CD8-positive, alpha-beta memory T cell (primary cell): ENCODE data around the gene ARMC2. TPM values are rescaled to one million over a fixed set of nuclear protein-coding genes. Genes with fewer than 3 reads are reported as not detected.

Source experiments
- CTCF ChIA-PET: fragments of 350-600 bp; sonication (Branson Sonifier 250); formaldehyde crosslinking; loops from one replicate; lab custom pipeline; 2021; ENCODE audit warnings: antibody characterized with exemption; lab: Charles Lee
- POLR2A ChIA-PET: fragments of 350-600 bp; sonication (Branson Sonifier 250); formaldehyde crosslinking; loops from one replicate; lab custom pipeline; 2021; ENCODE audit warnings: antibody characterized with exemption; lab: Charles Lee
- DNase-seq, 5 donors: peaks; one replicate each; pipeline versions ENCODE4 v3.0.0 to v3.0.0-alpha.2; 2020 to 2022; ENCODE audit warnings: mixed read lengths in 1 of 5
- H3K27ac ChIP-seq: one replicate; pipeline ENCODE4 v1.7.0; 2013; ENCODE audit warnings: low read depth, mild to moderate bottlenecking, low read length, moderate library complexity
- H3K27me3 ChIP-seq: 2 replicates; pipeline ENCODE4 v1.7.0; 2013; ENCODE audit warnings: low read length, mild to moderate bottlenecking; ENCODE audit not compliant: insufficient read depth, poor library complexity, severe bottlenecking
- H3K36me3 ChIP-seq: 2 replicates; pipeline ENCODE4 v1.7.0; 2013; ENCODE audit warnings: mild to moderate bottlenecking, low read length, moderate library complexity; ENCODE audit not compliant: insufficient read depth
- H3K4me1 ChIP-seq: 2 replicates; pipeline ENCODE4 v1.7.0; 2013; ENCODE audit warnings: mild to moderate bottlenecking, low read length, moderate library complexity; ENCODE audit not compliant: insufficient read depth
- H3K4me3 ChIP-seq: 2 replicates; pipeline ENCODE4 v1.7.0; 2013; ENCODE audit warnings: mild to moderate bottlenecking, low read length
- H3K9me3 ChIP-seq: 2 replicates; pipeline ENCODE4 v1.7.0; 2013; ENCODE audit warnings: mild to moderate bottlenecking, low read length
- H3K27ac Mint-ChIP-seq, 8 donors: one replicate each; pipeline ENCODE4 v1.8.0; 2020 to 2021; ENCODE audit warnings: mixed read lengths in 8 of 8, mild to moderate bottlenecking in 6 of 8, inconsistent platforms in 3 of 8, moderate library complexity in 3 of 8
- H3K27me3 Mint-ChIP-seq, 2 donors: one replicate each; pipeline ENCODE4 v1.8.0; 2020 to 2021; ENCODE audit warnings: mixed read lengths in 2 of 2, mild to moderate bottlenecking in 1 of 2, moderate library complexity in 1 of 2
- H3K36me3 Mint-ChIP-seq, 3 donors: one replicate each; pipeline ENCODE4 v1.8.0; 2020 to 2021; ENCODE audit warnings: mixed read lengths in 3 of 3, inconsistent platforms in 1 of 3, mild to moderate bottlenecking in 1 of 3
- H3K4me1 Mint-ChIP-seq, 3 donors: one replicate each; pipeline ENCODE4 v1.8.0; 2020 to 2021; ENCODE audit warnings: mixed read lengths in 3 of 3, inconsistent platforms in 1 of 3, mild to moderate bottlenecking in 1 of 3
- H3K4me3 Mint-ChIP-seq, 7 donors: one replicate each; pipeline ENCODE4 v1.8.0; 2020 to 2021; ENCODE audit warnings: mixed read lengths in 7 of 7, mild to moderate bottlenecking in 6 of 7, moderate library complexity in 4 of 7, inconsistent platforms in 2 of 7
- H3K9me3 Mint-ChIP-seq, 5 donors: one replicate each; pipeline ENCODE4 v1.8.0; 2020 to 2022; ENCODE audit warnings: mixed read lengths in 5 of 5, mild to moderate bottlenecking in 3 of 5, moderate library complexity in 2 of 5, inconsistent platforms in 1 of 5
- polyA plus RNA-seq: library from polyadenylated mRNA; unstranded; fragments of 300-500 nt; fragmentation: Illumina TruSeq; gene quantifications from one replicate; pipeline ENCODE4 v1.2.3, GENCODE V29; 2021
- total RNA-seq, 2 experiments: library from RNA; stranded (reverse); gene quantifications; one replicate each; pipeline ENCODE4 v1.2.3, GENCODE V29; 2021

The ARMC2 gene
- total and polyA plus RNA-seq, 3 experiments from 2014 or later, result 6.1 to 6.7 (median 6.2) TPM

DNA sequence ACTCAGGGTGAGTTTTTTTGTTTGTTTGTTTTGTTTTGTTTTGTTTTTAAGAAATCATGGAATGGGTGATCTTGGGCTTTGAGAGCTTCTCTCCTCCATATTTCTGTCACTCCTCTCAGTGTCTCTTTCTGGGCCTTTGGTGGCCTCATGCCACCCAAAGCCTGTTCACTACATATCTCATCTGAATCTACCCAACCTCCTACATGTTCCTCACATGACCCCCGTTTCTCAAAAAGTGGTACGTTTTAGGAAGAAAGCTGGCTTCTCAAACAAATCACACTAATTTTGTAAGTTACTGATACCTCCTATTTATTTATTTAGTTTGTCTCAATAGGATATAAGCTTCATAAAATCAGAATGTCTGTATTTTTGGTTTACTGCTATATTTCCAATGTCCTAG, 166.4 kb downstream of the ARMC2 start:
- H3K4me1 Mint-ChIP-seq, result peaks cover 40 to 57% (median 56%) of the 10 kb centered on the region in 3 donors
- H3K4me3 ChIP-seq, result no peak overlapping the region
- H3K9me3 ChIP-seq, result no peaks in the 10 kb centered on the region
- peaks cover 42% of the 10 kb centered on the region for H3K4me1 ChIP-seq
- H3K27ac ChIP-seq, result no peak overlapping the region
- ChIA-PET CTCF (interaction anchor here (1.4 kb wide), 1 partner anchor 58 kb away, joined by 3 read pairs; no protein-coding TSS in a partner anchor), POLR2A (interaction anchor here (0.5 to 1.2 kb wide), 3 partner anchors 13 to 357 kb away, joined by 3 to 4 read pairs (median 4); no protein-coding TSS in a partner anchor)
- H3K27ac Mint-ChIP-seq, result peak overlapping the region; percentile 13 to 92 (median 61)
- no peaks in the 10 kb centered on the region for H3K9me3 Mint-ChIP-seq
- no peaks in the 10 kb centered on the region for H3K36me3 ChIP-seq
- peaks cover 0 to 5% (median 5%) of the 10 kb centered on the region in 3 donors for H3K36me3 Mint-ChIP-seq
- H3K27me3 ChIP-seq, result no peaks in the 10 kb centered on the region
- no peaks in the 10 kb centered on the region for H3K27me3 Mint-ChIP-seq
- no peak for DNase-seq
- peak overlapping the region in 1 of 7 donors; percentile 19 for H3K4me3 Mint-ChIP-seq

DNA sequence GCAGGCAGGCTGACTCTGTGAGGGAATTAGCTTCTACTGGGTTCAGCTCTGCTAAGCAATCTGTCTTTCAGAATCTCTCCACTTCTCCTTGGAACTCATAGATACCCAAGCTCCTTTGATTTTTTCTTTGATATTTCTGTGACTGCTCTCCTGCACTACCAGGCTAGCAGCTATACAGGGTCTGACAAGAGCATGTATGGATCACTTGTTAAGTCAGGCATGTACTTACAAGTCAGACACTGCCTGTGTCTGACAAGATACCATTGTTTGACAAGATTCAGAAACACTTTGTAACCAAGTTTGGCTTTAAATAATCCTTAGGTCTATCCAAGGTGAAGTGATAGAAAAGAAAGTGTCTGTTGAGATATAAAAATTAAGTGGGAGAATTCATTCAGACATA, 167.0 kb downstream of the ARMC2 start:
- Histone ChIP-seq H3K36me3 (no peaks in the 10 kb centered on the region), H3K9me3 (no peaks in the 10 kb centered on the region), H3K4me3 (no peak overlapping the region), H3K27ac (no peak overlapping the region), H3K4me1 (peaks cover 48% of the 10 kb centered on the region), H3K27me3 (no peaks in the 10 kb centered on the region)
- Mint-ChIP-seq H3K4me1 (peaks cover 41 to 57% (median 56%) of the 10 kb centered on the region in 3 donors), H3K36me3 (peaks cover 0 to 5% (median 0%) of the 10 kb centered on the region in 3 donors), H3K9me3 (no peaks in the 10 kb centered on the region), H3K27me3 (no peaks in the 10 kb centered on the region), H3K27ac (peak overlapping the region in 7 of 8 donors; percentile 1 to 56 (median 22)), H3K4me3 (peak overlapping the region in 1 of 7 donors; percentile 7)
- POLR2A ChIA-PET, result interaction anchor here (0.5 kb wide), 1 partner anchor 356 kb away, joined by 3 read pairs; no protein-coding TSS in a partner anchor
- DNase-seq, result no peak
- CTCF ChIA-PET, result interaction anchor here (1.4 kb wide), 1 partner anchor 58 kb away, joined by 3 read pairs; no protein-coding TSS in a partner anchor

DNA sequence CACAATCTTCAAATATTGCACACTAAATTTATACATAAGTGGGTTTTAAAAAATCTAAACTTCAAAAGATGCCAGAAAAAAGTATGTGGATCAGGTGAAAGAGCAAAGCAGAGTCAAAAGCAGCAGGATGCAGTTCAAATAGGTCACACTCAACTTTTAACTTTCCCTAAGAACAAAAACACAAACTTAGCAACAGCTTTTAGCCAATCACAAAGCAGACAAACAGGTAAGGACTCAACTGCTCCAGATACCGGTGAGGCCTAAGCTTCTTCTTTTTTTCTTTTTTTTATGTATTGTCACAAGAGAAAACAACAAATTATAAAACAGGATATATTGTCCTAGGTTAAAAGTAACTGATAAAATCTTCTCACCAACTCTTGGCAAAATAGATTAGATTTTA, 171.7 kb downstream of the ARMC2 start:
- peaks cover 0 to 3% (median 0%) of the 10 kb centered on the region in 3 donors for H3K36me3 Mint-ChIP-seq
- peak in 2 of 5 donors; percentile 22 to 44 for DNase-seq
- H3K27me3 ChIP-seq, result no peaks in the 10 kb centered on the region
- peak overlapping the region in 5 of 7 donors; percentile 15 to 66 (median 37) for H3K4me3 Mint-ChIP-seq
- no peak overlapping the region for H3K4me3 ChIP-seq
- H3K27me3 Mint-ChIP-seq, result no peaks in the 10 kb centered on the region
- H3K36me3 ChIP-seq, result no peaks in the 10 kb centered on the region
- H3K9me3 ChIP-seq, result no peaks in the 10 kb centered on the region
- H3K4me1 Mint-ChIP-seq, result peaks cover 35 to 64% (median 63%) of the 10 kb centered on the region in 3 donors
- H3K27ac Mint-ChIP-seq, result peak overlapping the region; percentile 22 to 83 (median 80)
- CTCF ChIA-PET, result interaction anchor here (1.1 kb wide), 1 partner anchor 17 kb away, joined by 4 read pairs; no protein-coding TSS in a partner anchor
- H3K4me1 ChIP-seq, result peaks cover 30% of the 10 kb centered on the region
- no peak overlapping the region for H3K27ac ChIP-seq
- H3K9me3 Mint-ChIP-seq, result no peaks in the 10 kb centered on the region
- POLR2A ChIA-PET, result interaction anchor here (0.6 to 0.7 kb wide), 4 partner anchors 10 to 161 kb away, joined by 3 to 4 read pairs (median 4); no protein-coding TSS in a partner anchor

DNA sequence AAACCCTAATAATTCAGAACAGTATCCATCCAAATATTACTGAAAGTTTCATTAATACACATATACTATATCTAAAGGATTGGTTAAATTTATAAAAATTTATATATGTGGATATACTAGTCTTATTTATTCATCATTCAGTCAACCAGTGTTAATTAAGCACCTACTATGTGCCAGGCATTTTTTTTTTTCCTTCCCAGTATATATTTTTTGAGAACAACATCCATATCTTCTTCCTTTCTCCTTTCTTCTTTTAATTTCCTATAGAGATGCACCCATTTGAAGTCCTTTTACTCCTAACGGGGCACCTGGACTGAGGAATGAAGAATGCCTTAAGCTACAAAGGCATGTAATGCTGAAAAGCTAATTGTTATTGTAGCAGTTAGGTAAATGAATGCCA, 173.6 kb downstream of the ARMC2 start:
- ChIA-PET POLR2A (interaction anchor here (0.5 to 1.0 kb wide), 5 partner anchors 8 to 161 kb away, joined by 3 to 8 read pairs (median 4); no protein-coding TSS in a partner anchor), CTCF (no interaction called here)
- Histone ChIP-seq H3K27ac (no peak overlapping the region), H3K27me3 (no peaks in the 10 kb centered on the region), H3K9me3 (no peaks in the 10 kb centered on the region), H3K4me3 (no peak overlapping the region), H3K4me1 (peaks cover 39% of the 10 kb centered on the region), H3K36me3 (no peaks in the 10 kb centered on the region)
- Mint-ChIP-seq H3K9me3 (no peaks in the 10 kb centered on the region), H3K27ac (peak overlapping the region in 2 of 8 donors; percentile 5 to 53), H3K4me3 (no peak overlapping the region), H3K4me1 (peaks cover 45 to 71% (median 68%) of the 10 kb centered on the region in 3 donors), H3K27me3 (no peaks in the 10 kb centered on the region), H3K36me3 (no peaks in the 10 kb centered on the region)
- DNase-seq, result no peak

DNA sequence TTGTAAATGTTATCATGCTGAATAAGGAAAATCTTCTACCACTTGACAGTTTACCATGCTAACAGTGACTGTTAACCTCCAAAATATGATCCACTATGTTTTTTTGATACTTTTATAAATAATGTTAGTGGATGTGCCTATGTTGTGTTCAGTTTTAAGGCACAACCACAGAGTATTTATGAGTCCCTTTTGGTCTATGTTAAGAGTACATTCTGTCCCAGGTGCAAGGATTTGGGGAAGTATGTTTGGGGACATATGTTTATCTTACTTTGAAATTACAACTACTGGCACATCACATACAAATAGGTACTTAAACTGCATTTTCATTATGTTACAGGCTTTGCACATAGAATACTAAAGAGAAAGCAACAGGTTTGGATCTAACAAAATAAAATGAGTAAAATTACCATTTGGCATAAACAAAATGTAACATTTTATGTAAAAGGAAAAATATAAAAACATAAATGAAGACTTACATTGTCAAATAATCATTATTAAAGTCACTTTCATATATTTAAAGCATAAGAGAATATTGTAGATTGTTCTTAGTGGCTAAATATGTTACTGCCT, 175.2 kb downstream of the ARMC2 start:
- H3K4me3 ChIP-seq, result no peak overlapping the region
- no peaks in the 10 kb centered on the region for H3K9me3 Mint-ChIP-seq
- peaks cover 47 to 74% (median 71%) of the 10 kb centered on the region in 3 donors for H3K4me1 Mint-ChIP-seq
- peak overlapping the region in 2 of 8 donors; percentile 16 to 19 for H3K27ac Mint-ChIP-seq
- ChIA-PET CTCF (no interaction called here), POLR2A (no interaction called here)
- H3K27me3 Mint-ChIP-seq, result no peaks in the 10 kb centered on the region
- H3K4me3 Mint-ChIP-seq, result no peak overlapping the region
- H3K36me3 Mint-ChIP-seq, result peaks cover 0 to 2% (median 2%) of the 10 kb centered on the region in 3 donors
- H3K36me3 ChIP-seq, result no peaks in the 10 kb centered on the region
- no peaks in the 10 kb centered on the region for H3K27me3 ChIP-seq
- no peak overlapping the region for H3K27ac ChIP-seq
- H3K4me1 ChIP-seq, result peaks cover 39% of the 10 kb centered on the region
- no peak for DNase-seq
- no peaks in the 10 kb centered on the region for H3K9me3 ChIP-seq

Other genes with a start within 250 kb of the ARMC2 start
- 10 to 100 TPM; 20.2 to 22.0 TPM for gene SESN1, start 246.4 kb downstream of the ARMC2 start, total RNA-seq
- 39.2 TPM for gene SESN1, start 246.4 kb downstream of the ARMC2 start, polyA plus RNA-seq
- 10 to 100 TPM; 18.6 to 19.1 TPM for gene CEP57L1, start 247.1 kb downstream of the ARMC2 start, total RNA-seq
- gene CEP57L1, start 247.1 kb downstream of the ARMC2 start, polyA plus RNA-seq, result 7.8 TPM